ENCODE measurements around the gene TRAF3. TPM values are rescaled to one million over a fixed set of nuclear protein-coding genes. Genes with fewer than 3 reads are reported as not detected.
A peak's percentile ranks its signal among the peaks of the same experiment; 100 is the strongest.

TRAF3 gene
- total RNA-seq, 2 experiments from 2014 or later: 39.1 to 40.2 TPM

- POLR2A ChIA-PET: interaction anchor here (0.9 kb wide), 1 partner anchor 16 kb away, joined by 3 read pairs; no protein-coding TSS in a partner anchor
- peaks cover 47% of the 10 kb centered on the region for H3K36me3 Mint-ChIP-seq (ENCODE audit: low read depth)
- no peak for TF ChIP-seq CTCF (IDR thresholded peaks at IDR 0.05)
- H3K4me1 Mint-ChIP-seq (ENCODE audit: low read depth): peaks cover 17% of the 10 kb centered on the region
- intact Hi-C loops (cut with micrococcal nuclease): no loop called here
- CTCF ChIA-PET: interaction anchor here (1.1 to 1.5 kb wide), 3 partner anchors 10 to 429 kb away, joined by 3 read pairs; no protein-coding TSS in a partner anchor
- no peaks in the 10 kb centered on the region for H3K27me3 Mint-ChIP-seq
- H3K4me3 Mint-ChIP-seq: no peak overlapping the region
- H3K9me3 Mint-ChIP-seq: no peaks in the 10 kb centered on the region
- no peak overlapping the region for H3K27ac Mint-ChIP-seq
- ATAC-seq (no peak), DNase-seq (no peak)
Observed at GRCh38 chr14:102867826-102868580, 90.8 kb downstream of the TRAF3 start.

- no peak for TF ChIP-seq CTCF (IDR thresholded peaks at IDR 0.05)
- no peak overlapping the region for H3K27ac Mint-ChIP-seq
- POLR2A ChIA-PET: interaction anchor here (0.7 to 0.9 kb wide), 2 partner anchors 17 to 146 kb away, joined by 3 read pairs; no protein-coding TSS in a partner anchor
- no peak for ATAC-seq
- no peak overlapping the region for H3K4me3 Mint-ChIP-seq
- no peaks in the 10 kb centered on the region for H3K27me3 Mint-ChIP-seq
- H3K36me3 Mint-ChIP-seq (ENCODE audit: low read depth): peaks cover 45% of the 10 kb centered on the region
- H3K9me3 Mint-ChIP-seq: no peaks in the 10 kb centered on the region
- peaks cover 17% of the 10 kb centered on the region for H3K4me1 Mint-ChIP-seq (ENCODE audit: low read depth)
- intact Hi-C loops (cut with micrococcal nuclease): no loop called here
- CTCF ChIA-PET: interaction anchor here (1.2 to 1.5 kb wide), 2 partner anchors 174 to 431 kb away, joined by 3 read pairs; no protein-coding TSS in a partner anchor
- DNase-seq: no peak
Observed at GRCh38 chr14:102868956-102869547, 91.8 kb downstream of the TRAF3 start.

GRCh38 chr14:102870246-102870645 lies 93.0 kb downstream of the TRAF3 start:
- H3K36me3 Mint-ChIP-seq (ENCODE audit: low read depth): peaks cover 42% of the 10 kb centered on the region
- peaks cover 17% of the 10 kb centered on the region for H3K4me1 Mint-ChIP-seq (ENCODE audit: low read depth)
- intact Hi-C loops (cut with micrococcal nuclease): no loop called here
- no peaks in the 10 kb centered on the region for H3K27me3 Mint-ChIP-seq
- ChIA-PET POLR2A (no interaction called here), CTCF (no interaction called here)
- no peaks in the 10 kb centered on the region for H3K9me3 Mint-ChIP-seq
- no peak for TF ChIP-seq CTCF (IDR thresholded peaks at IDR 0.05)
- DNase-seq (no peak), ATAC-seq (no peak)
- H3K27ac Mint-ChIP-seq: no peak overlapping the region
- no peak overlapping the region for H3K4me3 Mint-ChIP-seq

- H3K27ac Mint-ChIP-seq: peak overlapping the region; percentile 43
Observed at GRCh38 chr14:102870994-102871831, 94.0 kb downstream of the TRAF3 start.

More at GRCh38 chr14:102870994-102871831, 94.0 kb downstream of the TRAF3 start:
- CTCF ChIA-PET: interaction anchor here (0.7 to 1.6 kb wide), 3 partner anchors 61 to 433 kb away, joined by 3 to 6 read pairs (median 3); no protein-coding TSS in a partner anchor
- TF ChIP-seq CTCF (IDR thresholded peaks at IDR 0.05): no peak
- H3K4me3 Mint-ChIP-seq: no peak overlapping the region
- DNase-seq (no peak), ATAC-seq (peak; percentile 37)
- intact Hi-C loops (cut with micrococcal nuclease): no loop called here
- POLR2A ChIA-PET: interaction anchor here (1.2 kb wide), 1 partner anchor 73 kb away, joined by 3 read pairs; no protein-coding TSS in a partner anchor
- H3K9me3 Mint-ChIP-seq: no peaks in the 10 kb centered on the region
- H3K36me3 Mint-ChIP-seq (ENCODE audit: low read depth): peaks cover 44% of the 10 kb centered on the region
- H3K4me1 Mint-ChIP-seq (ENCODE audit: low read depth): peaks cover 17% of the 10 kb centered on the region
- H3K27me3 Mint-ChIP-seq: no peaks in the 10 kb centered on the region
